D341Med (cell line): ENCODE results near the gene ENTPD1.
"Not testable (repeated sequence)": the region's sequence is repeated elsewhere in the genome, so short reads cannot be mapped to it uniquely, and the experiment has no call there.

Experiments
- DNase-seq: peaks from one replicate; pipeline ENCODE4 v3.0.0; 2012; ENCODE audit warnings: low spot score

The ENTPD1 gene

DNA sequence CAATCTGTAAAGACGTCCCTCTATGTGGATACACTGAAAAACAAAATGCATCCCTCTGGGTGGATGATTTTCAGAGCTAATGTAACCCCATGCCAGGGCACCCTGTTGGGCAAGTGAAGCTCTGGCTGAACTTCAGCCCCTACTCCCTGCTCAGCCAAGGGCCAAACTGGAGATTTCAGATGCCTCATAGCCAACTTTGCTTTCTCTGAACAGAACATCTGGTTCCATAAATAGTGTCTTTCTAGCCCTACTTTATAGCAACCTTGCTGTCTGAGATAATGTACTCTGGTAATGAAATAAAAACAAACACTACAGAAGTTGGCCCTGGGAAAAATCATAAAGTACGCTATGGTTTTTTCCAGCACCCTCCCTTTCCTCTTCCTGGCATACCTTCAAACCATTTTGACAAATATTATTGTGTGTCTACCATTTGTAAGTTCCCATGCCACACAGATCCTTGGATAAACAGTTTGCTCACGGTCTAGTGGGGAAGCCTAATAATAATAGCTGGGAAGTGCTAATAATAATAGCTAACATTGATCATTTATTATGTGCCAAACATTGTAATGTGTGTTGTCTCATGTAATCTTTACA, 3.4 kb downstream of the ENTPD1 start:
- DNase-seq, result no peak

DNA sequence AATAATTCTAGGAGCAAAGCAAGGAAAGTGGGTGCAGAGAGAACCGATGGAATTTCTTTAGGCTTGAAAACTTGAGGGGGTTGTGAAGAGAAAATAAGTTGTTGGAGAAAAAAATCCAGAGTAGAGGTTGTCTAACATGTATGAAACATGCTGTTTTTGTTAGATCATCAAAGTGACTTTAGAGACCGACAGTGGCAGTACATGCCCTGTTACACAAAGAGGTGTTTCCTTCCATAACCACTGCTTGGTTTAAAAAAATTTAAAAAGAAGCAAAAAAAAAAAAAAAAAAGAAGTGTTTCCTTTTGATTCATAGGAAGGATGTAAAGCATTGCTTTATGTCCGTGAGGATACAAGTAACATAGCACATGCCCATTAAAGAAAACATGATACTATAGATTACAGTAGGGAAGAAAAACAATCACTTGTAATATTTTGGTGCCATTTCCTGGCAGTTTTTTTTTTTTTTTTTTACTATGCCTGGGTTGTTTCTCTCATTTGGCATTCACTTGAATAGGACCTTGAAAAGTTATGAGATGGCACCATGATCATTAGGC, 6.1 kb downstream of the ENTPD1 start:
- DNase-seq, result no peak

DNA sequence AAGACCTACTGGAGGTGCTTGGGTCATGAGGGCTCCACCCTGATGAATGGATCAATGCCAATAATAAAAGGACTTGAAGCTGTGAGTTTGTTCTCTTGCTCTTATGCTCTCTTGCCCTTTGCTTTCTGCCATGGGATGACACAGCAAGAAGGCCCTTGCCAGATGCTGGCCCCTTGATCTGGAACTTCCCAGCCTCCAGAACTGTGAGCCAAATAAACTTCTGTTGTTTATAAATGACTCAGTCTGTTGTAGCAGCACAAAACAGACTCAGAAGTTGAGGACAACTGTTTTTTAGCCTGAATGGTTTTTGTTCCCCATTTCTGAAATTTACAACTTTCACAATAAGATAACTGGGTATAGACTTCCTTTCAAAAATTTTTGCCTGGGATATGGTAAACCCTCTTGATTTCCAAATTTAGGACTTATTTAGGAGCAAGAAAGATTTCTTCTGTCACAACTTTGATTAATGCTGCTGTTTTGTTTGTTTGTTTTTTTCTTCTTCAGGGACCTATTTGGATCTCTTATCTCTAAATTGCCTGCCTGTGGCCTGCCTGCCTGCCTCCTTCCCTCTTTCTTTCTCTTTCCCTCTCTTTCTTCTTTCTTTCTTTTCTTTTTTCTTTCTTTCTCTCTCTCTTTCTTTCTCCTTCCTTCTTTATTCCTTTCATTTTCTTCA, 12.1 kb downstream of the ENTPD1 start:
- DNase-seq, result no peak

DNA sequence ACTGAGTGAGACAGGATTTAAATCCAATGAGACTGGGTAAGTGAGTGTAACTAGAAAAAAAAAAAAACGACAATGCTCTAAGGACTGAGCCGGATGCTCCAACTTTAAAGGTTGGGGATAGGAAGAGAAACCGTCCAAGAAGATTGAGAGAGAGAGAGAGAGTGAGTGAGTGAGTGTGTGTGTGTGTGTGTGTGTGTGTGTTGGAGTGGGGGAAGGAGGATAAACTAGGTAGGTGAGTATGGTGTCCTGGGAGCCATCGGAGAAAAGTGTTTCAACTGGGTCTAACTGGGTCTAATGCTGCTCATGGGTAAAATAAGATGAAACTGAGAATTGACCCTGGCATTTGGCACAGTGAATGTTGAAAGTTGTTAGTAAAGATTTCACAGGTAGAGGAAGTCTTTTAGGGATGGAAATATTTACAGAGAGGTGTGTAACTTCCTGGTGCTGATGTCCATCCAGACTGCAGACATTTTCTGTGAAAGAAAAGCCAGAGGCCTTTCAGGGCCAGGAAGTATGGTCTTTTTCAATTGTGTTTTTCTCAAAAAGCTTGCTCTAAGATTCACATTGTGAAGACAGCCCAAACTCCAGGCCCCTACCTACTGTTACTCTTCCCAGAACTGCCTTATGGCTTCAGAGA, 14.2 kb downstream of the ENTPD1 start:
- no peak for DNase-seq

DNA sequence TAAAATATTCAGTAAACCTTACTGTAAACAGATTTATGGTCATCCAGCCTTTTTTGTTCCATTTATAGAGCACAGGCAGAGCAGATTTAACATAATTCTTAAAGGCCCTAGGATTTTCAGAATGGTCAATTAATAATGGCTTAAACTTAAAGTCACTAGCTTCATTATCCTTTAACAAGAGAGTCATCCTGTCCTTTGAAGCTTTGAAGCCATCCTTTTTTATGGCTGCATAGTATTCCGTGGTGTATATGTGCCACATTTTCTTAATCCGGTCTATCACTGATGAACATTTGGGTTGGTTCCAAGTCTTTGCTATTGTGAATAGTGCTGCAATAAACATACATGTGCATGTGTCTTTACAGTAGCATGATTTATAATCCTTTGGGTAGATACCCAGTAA, 17.5 kb downstream of the ENTPD1 start:
- DNase-seq, result not testable (repeated sequence)

DNA sequence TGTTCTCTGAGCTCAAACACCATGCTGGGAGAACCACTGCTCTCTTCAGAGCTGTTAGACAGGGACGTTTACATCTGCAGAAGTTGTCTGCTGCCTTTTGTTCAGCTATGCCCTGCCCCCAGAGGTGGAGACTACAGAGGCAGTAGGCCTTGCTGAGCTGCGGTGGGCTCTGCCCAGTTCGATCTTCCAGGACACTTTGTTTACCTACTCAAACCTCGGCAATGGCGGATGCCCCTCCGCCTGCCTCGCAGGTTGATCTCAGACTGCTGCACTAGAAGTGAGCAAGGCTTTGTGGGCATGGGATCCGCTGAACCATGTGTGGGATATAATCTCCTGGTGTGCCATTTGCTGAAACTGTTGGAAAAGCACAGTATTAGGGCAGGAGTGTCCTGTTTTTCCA, 21.7 kb downstream of the ENTPD1 start:
- not testable (repeated sequence) for DNase-seq

DNA sequence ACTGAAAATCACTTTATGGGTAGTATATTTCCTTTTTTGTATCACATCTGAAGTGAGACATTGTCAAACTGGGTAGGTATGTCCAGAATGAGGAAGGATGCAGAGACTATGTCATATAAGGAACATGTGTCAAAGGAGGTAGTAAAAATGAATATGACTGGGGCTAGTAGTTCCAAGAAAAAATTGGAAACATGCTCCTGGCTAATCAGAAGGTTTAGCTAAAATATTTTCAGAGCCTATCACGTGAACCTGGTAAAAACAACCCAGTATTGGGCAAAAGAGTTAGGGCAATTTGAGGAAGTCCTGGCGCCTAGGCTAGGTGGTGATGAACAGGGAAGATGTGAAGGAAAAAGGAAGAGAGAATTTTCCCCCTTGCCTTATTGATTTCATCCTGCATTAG, 26.4 kb downstream of the ENTPD1 start:
- DNase-seq, result no peak

DNA sequence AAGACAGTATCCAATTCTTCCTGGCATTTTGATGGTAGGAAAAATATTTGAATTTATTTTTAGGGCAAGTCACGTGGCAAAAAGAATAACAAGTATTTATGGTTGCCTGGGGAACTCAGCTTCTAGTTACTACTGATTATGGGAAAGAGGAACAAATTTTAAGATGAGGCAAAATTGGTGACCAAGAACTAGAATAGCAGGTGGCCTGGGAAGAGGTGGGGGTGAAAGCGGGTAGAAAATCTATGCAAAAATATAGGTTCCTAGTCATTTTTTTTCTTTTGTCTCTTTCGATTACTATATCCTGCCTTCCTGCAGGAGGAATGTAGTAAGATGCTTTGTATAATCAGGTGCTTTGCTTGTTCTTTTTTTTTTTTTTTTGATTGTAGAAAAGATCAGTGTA, 27.8 kb downstream of the ENTPD1 start:
- DNase-seq, result no peak

DNA sequence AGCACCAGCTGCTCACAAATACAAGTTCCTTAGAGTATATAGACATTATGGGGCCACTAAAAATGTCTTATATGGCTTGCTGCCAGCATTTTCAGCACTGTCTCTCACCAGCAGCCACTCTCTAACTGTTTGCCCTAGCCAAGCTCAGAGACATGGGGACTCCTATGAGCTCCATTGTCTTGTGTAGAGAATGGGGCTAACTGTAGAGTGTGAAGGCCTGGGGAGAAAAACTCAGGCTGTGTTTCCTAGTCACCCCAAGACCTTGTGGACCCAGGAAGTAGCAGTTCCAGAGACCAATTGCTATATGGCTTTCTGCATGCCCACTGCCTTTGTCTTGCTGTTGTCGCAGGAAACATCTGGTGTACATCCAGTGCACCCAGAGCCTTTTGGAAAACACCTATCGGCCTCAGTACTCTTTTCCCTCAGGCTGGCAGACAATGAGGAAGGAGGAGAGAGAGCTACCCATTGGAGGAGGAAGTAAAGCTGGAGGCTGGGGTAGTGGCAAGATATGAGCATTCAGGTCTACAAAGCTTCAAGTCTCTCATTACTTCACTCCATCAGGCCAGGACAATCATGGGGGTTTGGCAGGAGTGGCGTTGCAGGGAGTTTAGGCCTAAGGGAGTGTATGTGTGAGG, 28.4 kb downstream of the ENTPD1 start:
- no peak for DNase-seq

DNA sequence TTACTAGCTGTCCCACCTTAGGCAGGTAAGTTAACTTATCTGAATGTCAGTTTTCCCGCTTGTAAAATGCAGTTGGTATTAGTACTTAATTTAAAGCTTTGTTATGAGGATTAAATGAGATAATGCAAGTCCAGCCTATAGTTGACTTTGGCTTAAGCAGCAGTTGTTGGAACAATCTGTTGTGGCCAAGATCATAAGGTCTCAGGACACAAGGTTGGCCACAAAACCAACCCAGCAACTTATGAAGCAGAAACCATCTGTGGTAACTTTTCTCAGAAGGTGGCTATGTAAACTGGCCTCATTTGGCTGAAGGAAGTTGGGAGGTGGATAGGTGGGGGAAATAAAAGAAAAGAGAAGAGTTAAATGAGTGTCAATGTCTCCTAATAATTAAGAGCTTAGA, 29.4 kb downstream of the ENTPD1 start:
- DNase-seq, result no peak

DNA sequence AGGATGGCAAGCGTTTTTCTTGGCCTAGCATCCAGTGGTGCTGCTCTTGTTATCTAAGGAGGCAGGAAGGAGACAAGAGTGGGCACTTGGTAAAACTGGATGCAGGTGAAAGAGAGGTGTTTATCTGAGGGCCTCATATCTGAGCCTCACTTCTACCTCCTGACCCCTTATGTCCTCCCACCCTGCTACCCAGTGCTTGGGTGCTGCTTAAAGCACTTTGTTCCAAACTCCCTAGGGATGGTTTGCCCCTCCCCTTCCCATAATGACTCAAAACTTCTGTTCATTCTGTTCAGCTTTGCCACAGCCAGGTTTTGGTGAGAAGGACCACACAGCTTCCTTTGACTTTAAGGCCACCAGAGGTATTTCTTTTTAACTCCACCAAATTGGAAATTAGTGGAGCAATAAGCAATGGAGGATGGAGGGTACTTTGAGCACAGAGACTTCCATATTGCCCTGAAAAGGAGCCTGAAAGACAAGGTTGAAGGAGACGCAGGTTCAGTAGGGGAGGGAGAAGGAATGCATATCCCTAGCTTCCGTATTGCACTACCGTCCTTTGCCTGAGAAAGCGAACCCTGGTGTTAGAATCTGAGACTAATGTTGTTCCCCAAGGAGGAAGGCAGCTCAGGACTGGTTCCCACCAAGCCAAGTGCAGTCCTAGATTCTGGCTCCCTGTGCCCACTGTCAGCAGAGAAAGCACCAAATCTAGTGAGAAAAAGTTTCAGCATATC, 30.1 kb downstream of the ENTPD1 start:
- peak; percentile 11 for DNase-seq

DNA sequence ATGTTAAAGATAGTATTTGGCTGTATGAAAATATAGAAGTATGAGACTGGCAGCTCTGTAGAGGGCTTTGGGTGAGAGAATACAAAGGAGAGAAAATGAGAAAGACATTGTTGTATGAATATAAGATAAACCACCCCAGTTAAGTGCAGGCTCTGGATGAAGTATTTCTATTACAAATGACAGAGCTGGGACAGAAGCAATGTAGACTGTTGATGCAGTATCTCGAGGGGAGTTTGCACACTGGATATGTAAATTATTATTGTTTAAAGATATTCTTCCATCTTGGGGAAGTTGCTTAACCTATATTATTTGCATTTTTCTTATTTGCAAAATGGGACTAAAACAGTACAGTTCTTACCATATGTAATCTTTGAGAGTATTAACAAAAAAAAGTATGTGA, 31.5 kb downstream of the ENTPD1 start:
- DNase-seq, result no peak

DNA sequence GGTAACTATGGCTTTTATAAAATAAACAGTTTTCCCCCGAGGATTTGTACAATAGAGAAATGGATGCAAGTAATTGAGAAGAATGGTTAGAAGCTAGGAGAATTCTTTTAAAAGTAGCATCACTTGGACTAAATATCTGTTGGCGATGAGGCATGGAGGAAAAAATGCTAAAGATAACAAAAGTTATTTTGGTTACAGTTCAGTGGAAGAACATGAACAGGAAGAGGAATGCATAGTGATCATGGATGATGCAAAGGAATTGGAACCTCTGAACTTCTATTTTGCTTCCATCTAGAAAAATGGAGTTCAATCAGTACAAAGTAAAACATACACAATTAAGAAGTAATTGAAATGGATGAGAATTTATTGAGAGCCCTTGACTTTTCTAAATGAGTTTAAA, 32.9 kb downstream of the ENTPD1 start:
- no peak for DNase-seq

DNA sequence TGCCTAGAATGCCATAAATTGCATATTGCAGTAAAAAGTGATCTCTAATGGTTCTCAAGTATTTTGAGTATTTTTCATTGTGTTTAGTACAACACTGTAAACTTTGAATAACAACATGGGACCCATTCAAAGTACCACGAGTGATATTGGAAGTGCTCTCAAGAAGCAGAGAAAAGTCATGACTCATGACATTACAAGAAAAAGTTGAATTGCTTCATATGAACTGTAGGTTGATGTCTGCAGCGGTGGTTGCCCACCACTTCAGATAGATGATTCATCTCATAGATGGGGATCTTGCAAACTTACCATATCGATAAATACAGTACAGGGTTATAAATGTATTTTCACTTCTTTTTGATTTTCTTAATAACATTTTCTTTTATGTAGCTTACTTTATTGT, 33.9 kb downstream of the ENTPD1 start:
- DNase-seq, result no peak

DNA sequence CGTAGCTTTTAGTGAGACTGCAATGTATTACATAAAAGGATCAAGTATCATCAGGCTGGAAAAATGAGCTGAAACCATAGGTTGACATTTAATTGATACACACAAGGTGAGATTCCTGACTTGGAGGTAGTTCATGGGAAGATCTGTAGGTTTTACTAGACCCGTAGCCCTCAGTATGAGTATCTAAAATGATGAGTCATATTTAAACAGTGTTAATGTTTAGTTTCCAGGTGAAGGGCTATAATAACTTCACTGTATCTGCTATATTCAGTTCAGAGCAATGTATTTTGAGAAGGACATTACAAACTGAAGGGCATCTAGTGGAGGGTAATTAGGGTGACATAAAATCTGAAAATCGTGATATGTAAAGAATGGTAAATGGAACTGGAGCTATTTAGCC, 35.0 kb downstream of the ENTPD1 start:
- no peak for DNase-seq

DNA sequence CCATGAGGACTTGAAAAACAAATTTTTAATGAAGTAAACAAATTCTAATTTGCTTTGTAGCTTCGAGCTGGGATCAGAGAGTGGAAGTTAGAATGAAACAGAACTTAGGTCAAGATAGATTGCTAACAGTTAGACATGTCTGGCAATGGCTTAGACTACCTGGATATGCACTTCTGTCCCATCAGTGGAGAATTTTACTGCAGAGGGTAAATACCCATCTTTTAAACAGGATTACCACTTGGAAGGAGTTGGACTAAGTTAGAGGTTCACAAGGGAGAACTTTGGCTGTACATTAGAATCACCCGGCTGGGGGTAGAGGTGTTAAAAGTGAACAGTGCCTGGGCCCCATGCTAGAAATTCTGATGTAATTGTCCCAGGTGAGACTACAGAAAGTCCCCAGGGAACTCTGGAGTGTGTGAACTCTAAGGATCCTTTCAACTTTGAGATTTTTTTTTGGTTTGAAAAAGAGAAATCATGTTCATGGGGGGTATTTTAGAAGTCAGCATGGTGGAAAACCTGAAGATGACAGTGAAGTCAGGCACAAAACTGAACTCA, 35.5 kb downstream of the ENTPD1 start:
- DNase-seq, result no peak

DNA sequence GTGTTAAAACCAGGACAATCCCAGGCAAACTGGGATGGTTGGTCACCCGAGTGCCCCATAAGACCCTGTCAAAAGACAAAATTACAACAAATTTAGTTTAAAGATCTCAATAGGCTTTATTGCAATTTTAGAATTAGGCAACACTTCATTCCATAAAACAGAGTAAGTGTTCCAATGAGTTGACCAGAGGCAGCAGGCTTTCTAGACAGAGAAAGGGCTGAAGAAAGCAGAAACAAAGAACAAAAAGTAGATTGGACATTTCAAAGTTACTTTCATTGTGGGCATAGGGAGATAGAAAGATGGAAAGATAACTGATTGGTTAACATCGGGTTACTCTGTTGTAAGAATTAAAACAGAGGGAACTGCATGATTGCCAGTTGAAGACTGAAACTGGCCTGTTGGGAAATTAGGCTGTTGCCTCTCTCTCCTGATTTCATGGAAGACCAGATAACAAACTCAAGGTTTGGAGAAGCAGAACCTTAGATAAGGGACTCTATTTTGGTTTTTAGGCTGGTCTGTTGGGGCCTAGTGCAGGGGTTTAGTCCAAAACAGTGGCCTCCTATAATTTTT, 36.3 kb downstream of the ENTPD1 start:
- no peak for DNase-seq

DNA sequence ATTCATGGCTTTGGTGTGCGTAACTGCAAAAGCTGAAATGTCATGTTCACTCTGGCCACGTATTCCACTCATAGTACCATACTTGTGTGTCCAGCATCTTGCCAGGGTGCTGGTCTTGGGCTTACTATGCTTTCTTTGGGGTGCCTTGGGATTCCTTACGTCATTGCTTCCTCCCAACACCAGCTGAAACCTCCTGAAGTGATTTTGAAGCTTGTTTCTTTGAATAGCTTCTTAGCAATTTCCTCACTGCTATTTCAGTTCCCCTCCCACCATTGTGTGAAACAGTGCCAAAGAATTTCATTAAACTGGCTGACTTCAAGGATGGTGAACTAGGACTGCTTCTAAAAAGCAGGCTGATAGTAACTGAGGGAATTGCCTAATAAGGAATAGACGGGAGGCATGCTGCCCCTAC, 36.9 kb downstream of the ENTPD1 start:
- DNase-seq, result no peak

DNA sequence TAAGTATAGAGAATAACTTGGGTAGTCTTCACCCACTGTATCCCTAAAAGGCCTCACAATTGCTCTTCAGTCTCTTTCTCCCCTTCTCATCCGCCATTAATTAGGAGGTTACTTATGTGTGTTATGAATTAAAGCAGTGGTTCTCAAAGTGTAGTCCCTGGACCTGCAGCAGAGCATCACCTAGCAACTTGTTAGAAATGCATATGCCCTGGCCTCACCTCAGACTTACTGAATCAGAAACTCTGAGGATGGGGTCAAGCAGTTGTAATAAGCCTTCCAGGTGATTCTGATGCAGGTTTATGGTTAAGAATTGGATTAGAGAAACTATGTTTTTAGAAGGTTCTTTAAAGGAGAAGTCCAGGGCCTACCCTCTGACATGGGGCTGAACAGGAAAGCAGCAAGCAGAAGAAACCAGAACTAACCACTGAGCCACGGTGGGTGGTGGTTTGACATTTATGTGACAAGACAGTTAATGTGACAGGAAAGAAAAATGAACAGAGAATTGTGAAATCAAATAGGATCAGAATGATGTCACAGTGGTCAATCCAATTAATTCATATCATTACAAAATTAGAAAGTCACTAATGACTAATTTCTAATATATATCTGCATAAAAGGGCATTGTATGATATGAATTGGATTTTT, 37.6 kb downstream of the ENTPD1 start:
- no peak for DNase-seq

DNA sequence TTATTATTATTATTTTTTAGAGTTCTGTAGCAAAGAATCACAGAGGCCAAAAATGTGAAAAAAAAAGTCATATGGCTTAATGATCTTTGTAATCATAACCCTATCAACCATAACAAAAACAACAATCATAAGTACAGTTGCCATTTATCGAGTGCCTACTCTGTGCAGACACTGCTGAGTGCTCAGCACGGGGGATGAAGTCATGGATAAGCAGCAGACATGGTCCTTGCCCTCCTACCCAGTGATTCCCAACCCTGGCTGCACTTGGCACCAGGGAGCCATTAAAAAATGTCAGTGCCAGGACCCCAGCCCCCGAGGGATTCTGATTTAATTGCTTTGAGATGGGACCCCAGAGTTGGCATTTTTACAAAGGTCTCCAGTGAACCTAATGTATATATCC, 38.2 kb downstream of the ENTPD1 start:
- DNase-seq, result no peak

DNA sequence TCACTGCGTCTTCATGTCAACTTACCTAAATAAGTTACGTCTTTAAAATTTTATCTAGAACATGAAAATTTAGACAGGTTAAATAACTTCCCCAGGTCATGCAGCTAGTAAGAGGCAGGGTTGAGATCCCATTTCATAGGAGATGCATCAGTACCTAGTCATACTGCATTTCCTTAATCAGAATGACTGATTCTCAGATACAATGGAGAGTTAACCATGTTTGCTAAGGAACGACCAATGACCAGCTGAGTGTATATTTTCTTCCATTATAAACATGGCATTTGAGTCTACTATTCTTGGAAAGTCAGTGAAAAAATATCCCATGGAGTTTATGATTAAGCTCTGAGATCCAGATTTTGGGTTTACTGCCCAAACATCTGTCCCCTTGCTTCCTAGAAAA, 39.6 kb downstream of the ENTPD1 start:
- DNase-seq, result no peak
